ENCODE measurements around the gene RNF182. TPM values are rescaled to one million over a fixed set of nuclear protein-coding genes. Genes with fewer than 3 reads are reported as not detected.

RNF182 gene
- total and polyA plus RNA-seq, 2 donors (not counting 1 experiment from before 2014, with no cell fraction given), result 2.5 to 14.1 TPM

GRCh38 chr6:13885601-13886000 lies 39.2 kb upstream of the RNF182 start:
- TF ChIP-seq EZH2 (IDR thresholded peaks at IDR 0.05; ENCODE audit: low read length, missing control alignments) (no peak), CTCF (conservative IDR thresholded peaks at IDR 0.05 in 1 of 2, IDR thresholded peaks at IDR 0.05 in 1 of 2; ENCODE audit: low read depth in 1 of 2, low read length in 2 of 2) (no peak)
- H3K4me2 ChIP-seq (ENCODE audit: extremely low read depth, insufficient read depth, low read length), result no peak overlapping the region

GRCh38 chr6:13886949-13887348 lies 37.8 kb upstream of the RNF182 start:
- no peak for TF ChIP-seq EZH2 (IDR thresholded peaks at IDR 0.05; ENCODE audit: low read length, missing control alignments)
- no peak for TF ChIP-seq CTCF (conservative IDR thresholded peaks at IDR 0.05 in 1 of 2, IDR thresholded peaks at IDR 0.05 in 1 of 2; ENCODE audit: low read depth in 1 of 2, low read length in 2 of 2)
- H2AFZ ChIP-seq (ENCODE audit: low read length), result no peak overlapping the region
- H3K79me2 ChIP-seq (ENCODE audit: control insufficient read depth, insufficient read depth, low read length), result no peaks in the 10 kb centered on the region
- no peak overlapping the region for H3K27ac ChIP-seq (ENCODE audit: insufficient read depth, low read length)
- no peak overlapping the region for H3K4me3 ChIP-seq (replicated peaks in 1 of 4; ENCODE audit: control extremely low read depth in 1 of 4, insufficient read depth in 1 of 4, low read depth in 3 of 4, low read length in 4 of 4)
- no peaks in the 10 kb centered on the region for H3K9me3 ChIP-seq (ENCODE audit: control insufficient read depth, insufficient read depth, low read depth, low read length)
- H3K4me2 ChIP-seq (ENCODE audit: extremely low read depth, insufficient read depth, low read length), result no peak overlapping the region
- H3K9ac ChIP-seq (ENCODE audit: insufficient read depth, low read length), result no peak overlapping the region
- H4K20me1 ChIP-seq (ENCODE audit: control insufficient read depth, extremely low read depth, insufficient read depth, low read length), result no peaks in the 10 kb centered on the region
- no peaks in the 10 kb centered on the region for H3K4me1 ChIP-seq (ENCODE audit: control insufficient read depth, extremely low read depth, insufficient read depth, low read length)
- H3K27me3 ChIP-seq (ENCODE audit: control insufficient read depth, insufficient read depth, low read length), result no peaks in the 10 kb centered on the region
- H3K36me3 ChIP-seq (ENCODE audit: control insufficient read depth, insufficient read depth, low read length), result no peaks in the 10 kb centered on the region
- no peak for DNase-seq (ENCODE audit: low read depth in 2 of 2)

More at GRCh38 chr6:13885601-13886000, 39.2 kb upstream of the RNF182 start:
- Histone ChIP-seq H3K9ac (ENCODE audit: insufficient read depth, low read length) (no peak overlapping the region), H3K4me3 (replicated peaks in 1 of 4; ENCODE audit: control extremely low read depth in 1 of 4, insufficient read depth in 1 of 4, low read depth in 3 of 4, low read length in 4 of 4) (no peak overlapping the region), H3K27ac (ENCODE audit: insufficient read depth, low read length) (no peak overlapping the region), H3K4me1 (ENCODE audit: control insufficient read depth, extremely low read depth, insufficient read depth, low read length) (no peaks in the 10 kb centered on the region), H3K27me3 (ENCODE audit: control insufficient read depth, insufficient read depth, low read length) (no peaks in the 10 kb centered on the region), H3K79me2 (ENCODE audit: control insufficient read depth, insufficient read depth, low read length) (no peaks in the 10 kb centered on the region), H3K9me3 (ENCODE audit: control insufficient read depth, insufficient read depth, low read depth, low read length) (no peaks in the 10 kb centered on the region), H3K36me3 (ENCODE audit: control insufficient read depth, insufficient read depth, low read length) (no peaks in the 10 kb centered on the region), H4K20me1 (ENCODE audit: control insufficient read depth, extremely low read depth, insufficient read depth, low read length) (no peaks in the 10 kb centered on the region), H2AFZ (ENCODE audit: low read length) (no peak overlapping the region)
- no peak for DNase-seq (ENCODE audit: low read depth in 2 of 2)

- Histone ChIP-seq H3K27ac (ENCODE audit: insufficient read depth, low read length) (no peak overlapping the region), H3K79me2 (ENCODE audit: control insufficient read depth, insufficient read depth, low read length) (no peaks in the 10 kb centered on the region), H3K9me3 (ENCODE audit: control insufficient read depth, insufficient read depth, low read depth, low read length) (no peaks in the 10 kb centered on the region), H2AFZ (ENCODE audit: low read length) (no peak overlapping the region), H3K4me2 (ENCODE audit: extremely low read depth, insufficient read depth, low read length) (no peak overlapping the region), H3K27me3 (ENCODE audit: control insufficient read depth, insufficient read depth, low read length) (peaks cover 3% of the 10 kb centered on the region), H4K20me1 (ENCODE audit: control insufficient read depth, extremely low read depth, insufficient read depth, low read length) (no peaks in the 10 kb centered on the region), H3K4me1 (ENCODE audit: control insufficient read depth, extremely low read depth, insufficient read depth, low read length) (no peaks in the 10 kb centered on the region), H3K4me3 (replicated peaks in 1 of 4; ENCODE audit: control extremely low read depth in 1 of 4, insufficient read depth in 1 of 4, low read depth in 3 of 4, low read length in 4 of 4) (no peak overlapping the region), H3K36me3 (ENCODE audit: control insufficient read depth, insufficient read depth, low read length) (no peaks in the 10 kb centered on the region), H3K9ac (ENCODE audit: insufficient read depth, low read length) (no peak overlapping the region)
- DNase-seq (ENCODE audit: low read depth in 2 of 2), result no peak
- TF ChIP-seq EZH2 (IDR thresholded peaks at IDR 0.05; ENCODE audit: low read length, missing control alignments), result no peak
- no peak for TF ChIP-seq CTCF (conservative IDR thresholded peaks at IDR 0.05 in 1 of 2, IDR thresholded peaks at IDR 0.05 in 1 of 2; ENCODE audit: low read depth in 1 of 2, low read length in 2 of 2)
Observed at GRCh38 chr6:13892017-13892645, 32.6 kb upstream of the RNF182 start.
